CD4-positive, alpha-beta T cell treated with Interleukin-12 subunit alpha and Interleukin-12 subunit beta, for 1 hour (primary cell): Measurements from ENCODE around the gene CA4.
A peak's percentile ranks its signal among the peaks of the same experiment; 100 is the strongest.

Experiments used
- DNase-seq: peaks from one replicate; pipeline ENCODE4 v3.0.0-alpha.2; 2020

The CA4 gene

DNA sequence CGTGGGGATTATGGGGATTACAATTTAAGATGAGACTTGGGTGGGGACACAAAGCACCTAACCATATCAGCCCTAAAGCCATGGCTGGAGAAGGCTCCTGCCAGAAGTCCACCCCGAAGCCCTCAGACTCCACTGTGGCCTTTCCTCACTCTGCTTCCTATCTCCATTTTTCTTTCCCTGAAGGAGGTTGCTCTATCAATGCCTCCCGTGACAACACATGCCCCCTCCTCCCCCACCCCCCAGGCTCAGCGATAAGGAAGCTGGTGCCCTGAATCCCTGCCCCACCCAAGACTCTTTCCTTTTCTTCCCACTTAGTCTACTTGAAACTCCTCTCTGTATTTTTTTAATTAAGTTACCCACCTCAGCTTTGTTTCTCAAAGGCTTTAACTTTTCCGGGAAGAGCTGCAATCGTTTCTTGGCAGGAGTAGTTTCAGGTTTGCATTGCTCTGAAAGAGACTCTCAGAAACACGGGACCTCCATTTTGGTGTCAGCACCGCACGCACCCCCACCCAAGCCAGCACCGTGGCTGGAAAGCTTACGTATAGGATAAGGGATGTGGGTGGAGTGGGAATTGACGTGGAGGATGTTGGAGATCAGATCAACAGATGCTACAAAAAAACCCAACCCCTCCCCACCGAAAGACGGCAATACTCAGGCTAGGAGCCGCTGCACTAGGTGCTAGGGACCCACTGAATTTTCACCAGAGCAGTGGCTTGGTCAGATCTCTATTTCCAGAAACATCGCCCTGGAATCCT, 15.2 kb upstream of the CA4 start:
- no peak for DNase-seq

DNA sequence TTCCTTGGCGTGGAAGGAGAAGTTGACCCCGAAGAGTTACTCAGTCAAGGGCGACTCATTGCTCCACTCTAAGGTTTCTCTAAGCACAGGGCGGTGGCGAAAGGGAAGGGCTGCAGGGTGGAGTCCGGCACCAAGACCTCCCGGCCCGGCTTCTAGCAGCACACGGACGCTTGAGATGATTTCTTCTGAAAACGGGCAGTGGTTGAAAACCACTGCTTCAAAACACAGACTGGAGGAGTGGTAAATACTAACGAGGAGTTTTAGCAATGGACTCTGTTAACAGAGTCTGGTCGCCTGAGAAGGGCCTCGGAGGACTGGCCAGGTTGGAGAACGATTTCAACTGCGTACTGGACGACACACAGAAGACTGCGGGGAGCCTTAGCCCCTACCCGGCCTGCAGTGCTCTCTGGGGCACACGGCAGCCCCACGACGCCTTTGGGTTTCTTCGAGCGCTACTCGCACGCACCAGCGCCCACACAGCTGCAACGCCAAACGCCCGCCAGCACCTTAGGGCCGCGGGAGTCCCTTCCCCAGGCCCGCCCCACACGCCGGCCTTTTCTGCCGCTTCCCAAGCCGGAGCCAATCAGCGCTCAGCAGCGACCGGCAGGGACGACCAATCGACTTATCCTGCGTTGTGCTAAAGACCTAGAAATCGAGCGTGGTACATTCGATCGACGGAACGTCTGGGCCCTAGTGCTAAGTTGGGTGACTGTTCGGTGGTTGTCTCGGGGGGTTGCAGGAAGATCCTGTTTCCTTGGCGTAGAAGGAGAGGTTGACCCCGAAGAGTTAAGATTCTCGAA, 14.4 kb upstream of the CA4 start:
- peak; percentile 81 for DNase-seq

DNA sequence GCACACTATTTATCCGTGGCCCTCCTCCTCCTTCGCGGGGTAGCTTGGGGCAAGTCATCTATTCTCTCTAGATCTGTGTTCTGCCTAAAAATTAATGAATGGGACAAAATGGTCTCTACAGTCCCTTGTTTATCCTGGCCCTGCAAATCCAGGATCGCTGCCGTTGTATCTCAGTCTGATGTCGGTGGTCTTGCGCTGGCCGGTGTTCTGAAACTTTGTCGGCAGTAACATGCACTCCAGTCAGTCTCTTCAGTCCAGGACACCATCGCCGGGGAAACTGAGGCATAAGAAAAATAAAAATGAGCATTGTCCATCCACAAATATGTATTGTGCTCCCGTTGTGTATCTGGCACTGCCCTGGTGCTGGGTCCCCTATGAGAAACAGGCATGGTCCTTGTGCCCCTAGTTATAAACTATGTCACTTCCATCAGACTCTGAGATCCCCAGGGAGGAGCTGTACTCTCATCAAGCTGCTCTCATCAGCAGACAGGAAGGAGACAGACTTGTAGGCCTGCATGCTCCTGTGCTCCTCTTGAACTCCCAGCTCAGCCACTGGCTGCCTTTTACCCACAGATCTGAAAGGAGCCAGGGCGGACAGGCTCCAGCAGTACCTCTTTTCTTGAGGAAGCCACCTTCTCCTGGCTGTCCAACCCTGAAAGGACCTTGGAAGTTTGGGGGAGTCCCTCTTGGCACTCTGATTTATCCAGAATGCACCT, 13.7 kb upstream of the CA4 start:
- DNase-seq, result no peak

GRCh38 chr17:60137731-60138130, 12.0 kb upstream of the CA4 start:
- no peak for DNase-seq

DNA sequence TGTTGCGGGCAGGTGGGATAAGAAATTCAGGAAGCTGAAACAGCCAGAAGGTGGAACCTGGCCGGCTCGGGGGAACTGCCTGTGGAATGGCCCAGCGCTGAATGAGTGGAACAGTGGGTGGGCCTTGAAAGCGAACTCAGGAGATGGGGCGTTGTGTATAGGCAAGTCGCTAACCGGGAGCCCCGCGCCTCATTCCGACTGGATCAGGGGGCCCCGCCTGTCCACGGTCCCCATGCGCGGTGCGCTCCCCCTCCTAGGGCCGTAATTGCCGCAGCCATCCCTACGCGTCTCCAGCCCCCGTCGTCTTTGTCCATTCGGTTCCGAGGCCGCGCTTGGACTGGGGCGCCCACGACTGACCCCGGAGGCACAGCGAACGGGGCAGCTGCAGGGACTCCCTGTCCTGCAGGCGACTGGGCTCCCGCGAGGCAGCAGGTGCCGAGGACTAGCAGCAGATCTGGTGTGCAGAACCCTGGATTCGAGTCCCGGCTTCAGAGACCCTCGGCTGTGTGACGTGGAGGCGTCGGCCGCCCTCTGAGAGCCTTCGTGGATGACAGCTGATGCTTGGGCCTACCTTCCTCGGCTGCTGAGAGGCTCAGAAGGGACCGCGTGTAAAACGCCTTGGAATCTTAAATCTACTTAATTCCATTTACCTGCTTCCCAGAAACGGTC, 10.9 kb upstream of the CA4 start:
- DNase-seq, result no peak

DNA sequence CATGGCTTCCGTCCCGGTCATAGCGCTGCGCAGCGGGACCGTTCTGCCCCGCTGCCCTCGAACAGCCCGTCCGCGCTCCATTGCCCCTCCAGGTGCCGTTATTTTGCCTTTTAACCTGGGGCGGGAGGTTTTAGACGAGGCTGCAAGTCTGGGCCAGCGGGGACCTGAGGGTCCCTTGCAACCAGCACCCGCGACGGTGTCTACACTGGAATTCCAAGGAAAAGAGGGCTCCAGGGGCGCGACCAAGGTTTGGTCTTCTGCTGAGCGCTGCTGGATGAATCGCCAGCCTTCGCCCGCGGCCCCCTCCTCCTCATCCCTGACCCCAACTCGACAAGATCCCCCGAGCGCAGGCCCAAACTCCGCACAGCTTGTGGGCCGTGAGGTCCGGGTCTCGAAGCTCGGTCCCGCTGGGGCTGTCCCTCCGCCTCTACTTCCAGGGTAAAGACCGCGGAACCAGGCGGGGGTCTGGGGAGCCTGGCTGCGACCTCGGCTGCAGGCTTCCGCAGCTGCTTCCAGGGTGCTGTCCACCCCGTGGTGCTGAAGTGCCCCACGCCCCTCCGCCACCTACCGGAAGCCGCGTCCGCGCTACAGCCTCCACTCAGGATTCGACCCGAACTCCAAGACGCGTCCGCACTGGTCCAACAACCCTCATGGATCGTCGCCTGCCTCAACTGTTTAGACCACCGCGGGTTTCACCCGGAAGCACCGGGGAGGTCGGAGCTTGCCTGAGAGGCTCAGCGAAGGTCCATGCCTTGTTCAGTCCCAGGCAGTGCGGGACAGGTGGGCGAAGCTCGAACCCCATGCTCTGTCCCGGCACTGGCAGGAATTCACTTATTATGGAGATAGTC, 10.1 kb upstream of the CA4 start:
- DNase-seq, result peak; percentile 67

DNA sequence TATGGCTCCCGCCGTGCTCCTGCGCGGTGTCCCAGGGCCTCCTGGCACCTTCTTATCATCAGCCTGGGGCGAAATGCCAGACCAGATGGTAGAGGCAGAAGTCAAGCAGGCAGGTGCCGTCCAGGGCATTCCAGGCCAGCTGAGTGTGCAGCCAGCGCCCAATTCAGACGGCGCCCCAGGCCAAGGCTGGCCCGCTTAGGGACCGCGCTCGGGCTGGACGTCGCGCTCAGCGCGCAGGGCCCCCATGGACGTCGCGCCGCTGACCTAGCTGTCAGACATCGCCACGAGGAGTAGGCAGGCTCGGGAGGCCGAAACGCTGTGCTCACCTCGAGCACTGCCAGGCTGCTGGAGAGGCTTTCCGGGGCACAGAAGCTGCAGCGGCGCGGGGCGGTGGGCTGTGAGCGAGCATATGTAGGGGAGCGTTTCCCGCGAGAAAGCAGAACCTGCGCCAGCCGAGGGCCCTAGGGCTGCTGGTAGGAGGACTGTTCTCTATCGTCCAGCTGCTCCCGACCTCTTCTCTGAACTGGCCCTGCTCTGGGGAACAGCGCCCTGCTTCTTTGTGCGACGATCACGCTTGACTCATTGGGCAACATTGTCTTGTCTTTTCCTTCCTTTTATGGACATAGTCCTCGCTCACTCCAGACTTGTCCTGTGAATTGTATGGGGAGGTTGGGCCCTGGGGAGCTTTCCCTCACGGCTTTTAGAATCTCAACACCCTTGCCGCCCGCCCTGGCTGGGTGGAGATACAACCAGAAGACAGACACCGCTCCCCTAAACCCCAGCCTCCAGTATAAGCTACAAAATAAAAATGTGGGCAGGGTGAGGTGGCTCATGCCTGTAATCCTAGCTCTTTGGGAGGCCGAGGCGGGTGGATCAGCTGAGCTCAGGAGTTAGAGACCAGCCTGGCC, 8.4 kb upstream of the CA4 start:
- DNase-seq, result no peak

DNA sequence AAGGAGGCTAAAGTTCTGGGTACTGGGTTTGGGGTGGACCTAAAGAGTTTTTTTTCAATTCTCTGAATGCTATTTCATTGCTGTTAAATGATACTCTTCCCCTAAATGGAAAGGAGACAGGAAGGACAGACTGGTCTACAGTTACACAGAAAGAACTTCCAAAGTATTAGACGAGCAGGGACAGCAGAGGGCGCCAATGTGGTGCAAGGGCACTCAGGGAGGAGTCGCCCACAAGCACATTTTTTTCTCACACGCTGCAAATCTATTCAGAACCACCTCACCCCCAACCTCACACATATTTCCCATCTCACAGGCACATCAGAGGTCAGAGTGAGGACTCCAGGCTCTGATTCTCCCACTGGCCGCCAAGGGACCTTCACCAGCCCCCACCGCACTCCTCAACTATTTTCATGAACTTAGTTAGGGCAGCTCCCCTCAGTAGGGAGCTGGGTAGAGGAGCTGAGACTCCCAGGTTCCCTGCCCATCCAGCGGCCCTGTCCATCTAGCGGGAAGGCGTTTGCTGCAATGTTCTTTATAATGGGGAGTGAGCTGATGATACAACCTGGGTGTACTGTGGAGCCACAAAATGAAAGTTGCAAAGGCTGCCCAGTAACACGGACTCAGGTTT, 6.8 kb upstream of the CA4 start:
- peak; percentile 71 for DNase-seq

GRCh38 chr17:60145006-60145935, 4.5 kb upstream of the CA4 start:
- no peak for DNase-seq

GRCh38 chr17:60146206-60146605, 3.6 kb upstream of the CA4 start:
- no peak for DNase-seq

GRCh38 chr17:60147553-60148223, 2.1 kb upstream of the CA4 start:
- DNase-seq, result no peak

DNA sequence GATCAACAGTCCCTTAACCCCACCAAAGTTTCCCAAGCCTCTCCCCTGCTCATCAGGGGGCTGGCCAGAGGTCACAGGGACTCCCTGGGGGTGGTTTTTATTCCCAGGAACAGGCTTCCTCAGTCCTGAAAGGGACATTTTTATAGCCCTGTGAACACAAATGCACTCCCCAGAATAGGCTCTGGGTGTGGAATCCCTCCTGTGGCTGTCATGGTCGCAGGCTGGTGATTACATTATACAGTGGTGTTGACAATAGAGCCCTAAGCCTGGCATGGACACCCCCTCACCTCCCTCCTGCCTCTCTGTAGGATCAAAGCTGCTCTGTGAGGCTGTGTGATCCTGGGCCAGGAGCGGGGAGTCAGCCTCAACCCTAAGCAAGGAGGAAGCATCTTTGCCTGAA, 1.4 kb upstream of the CA4 start:
- no peak for DNase-seq

- DNase-seq, result peak; percentile 8
Measured at GRCh38 chr17:60151355-60151754, 1.6 kb downstream of the CA4 start.

DNA sequence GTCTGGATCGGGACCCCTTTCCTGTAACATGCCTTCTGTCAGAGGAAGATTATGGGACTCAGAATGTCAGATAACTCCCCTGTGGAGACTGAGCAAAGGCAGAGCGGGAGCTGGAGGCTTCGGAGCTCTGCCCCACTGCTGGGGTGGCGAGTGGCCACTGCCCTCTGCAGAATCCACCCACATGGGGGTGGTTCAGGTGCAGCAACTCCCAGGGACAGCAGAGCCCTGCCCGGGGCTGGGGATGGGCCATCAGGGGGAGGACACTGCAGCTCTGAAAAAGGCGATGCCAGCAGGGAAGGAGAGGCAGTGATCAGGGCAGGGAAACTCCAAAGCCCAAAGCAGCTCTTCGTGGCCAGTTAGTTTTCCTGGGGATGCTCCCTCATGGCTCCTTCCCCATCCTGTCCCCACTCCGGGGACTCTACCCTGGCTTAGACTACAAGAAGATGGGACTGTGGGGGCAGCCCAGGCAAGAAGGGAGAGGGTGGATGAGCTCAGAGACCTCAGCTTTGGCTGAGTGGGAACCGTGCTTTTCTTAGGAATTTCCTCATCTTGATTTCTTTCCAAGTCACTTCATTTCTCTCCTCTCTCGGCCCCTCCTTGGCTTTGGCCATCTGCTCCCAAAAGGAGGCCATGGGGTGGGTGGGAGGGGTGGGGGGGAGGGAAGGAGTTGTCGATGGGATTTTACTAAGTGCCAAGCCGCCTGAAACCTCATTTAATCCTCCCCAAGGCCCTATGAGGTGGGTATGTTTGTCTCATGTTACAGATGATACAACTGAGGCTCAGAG, 4.0 kb downstream of the CA4 start:
- DNase-seq, result no peak

GRCh38 chr17:60154616-60155426, 5.0 kb downstream of the CA4 start:
- DNase-seq, result no peak

DNA sequence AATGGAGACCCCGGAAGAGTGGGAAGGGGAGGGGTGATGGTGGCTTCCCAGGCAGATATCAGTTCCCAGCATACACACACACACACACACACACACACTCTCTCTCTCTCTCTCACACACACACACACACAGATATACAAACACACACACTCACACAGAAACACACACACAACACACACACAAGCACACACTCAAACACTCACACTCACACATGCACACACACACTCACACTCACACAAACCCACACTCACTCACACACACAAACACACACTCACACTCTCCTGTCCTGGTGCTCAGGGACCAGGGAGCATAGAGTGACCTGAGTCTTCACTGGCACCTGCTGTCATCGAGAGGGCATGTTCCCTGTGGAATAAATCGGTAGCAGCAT, 5.6 kb downstream of the CA4 start:
- DNase-seq, result no peak

DNA sequence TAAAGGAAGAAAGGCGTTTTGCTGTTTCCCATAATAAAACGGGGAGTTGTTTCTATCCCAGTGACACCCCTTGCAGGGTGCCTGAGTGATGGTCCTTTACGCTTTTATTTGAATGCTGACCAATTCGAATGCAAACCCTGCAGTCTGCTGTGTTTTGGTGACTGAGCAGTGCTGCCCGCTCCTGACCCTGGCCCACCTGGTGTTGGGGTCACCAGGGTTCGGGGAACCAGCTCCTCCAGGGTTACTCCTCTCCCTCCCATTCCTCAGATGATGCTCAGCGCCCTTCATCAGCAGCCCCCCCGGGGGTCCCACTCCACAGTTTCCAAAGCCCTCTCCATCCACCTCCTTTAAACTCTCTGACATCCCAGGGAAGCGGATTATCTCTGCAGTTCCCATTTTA, 6.0 kb downstream of the CA4 start:
- no peak for DNase-seq
